ENCODE data around the gene UBALD2.

Gene UBALD2

GRCh38 chr17:76276461-76277299, 11.5 kb downstream of the UBALD2 start:
- H3K4me1 ChIP-seq (ENCODE audit: control insufficient read depth, low read depth, low read length), result peaks cover 3% of the 10 kb centered on the region

GRCh38 chr17:76277300-76278267, 12.4 kb downstream of the UBALD2 start:
- no peaks in the 10 kb centered on the region for H3K4me1 ChIP-seq (ENCODE audit: control insufficient read depth, low read depth, low read length)
- no peaks in the 10 kb centered on the region for H3K9me3 ChIP-seq (ENCODE audit: control insufficient read depth, low read depth, low read length)
- H3K27ac ChIP-seq (ENCODE audit: low read length), result no peak overlapping the region
- H3K36me3 ChIP-seq (ENCODE audit: control insufficient read depth, low read depth, low read length), result no peaks in the 10 kb centered on the region
- H3K4me3 ChIP-seq (ENCODE audit: low read length), result no peak overlapping the region
- H3K27me3 ChIP-seq (ENCODE audit: control insufficient read depth, insufficient read depth, low read length), result no peaks in the 10 kb centered on the region
- H3K9ac ChIP-seq (ENCODE audit: low read length), result no peak overlapping the region

More at GRCh38 chr17:76276461-76277299, 11.5 kb downstream of the UBALD2 start:
- no peak overlapping the region for H3K27ac ChIP-seq (ENCODE audit: low read length)
- no peaks in the 10 kb centered on the region for H3K9me3 ChIP-seq (ENCODE audit: control insufficient read depth, low read depth, low read length)
- no peaks in the 10 kb centered on the region for H3K27me3 ChIP-seq (ENCODE audit: control insufficient read depth, insufficient read depth, low read length)
- no peaks in the 10 kb centered on the region for H3K36me3 ChIP-seq (ENCODE audit: control insufficient read depth, low read depth, low read length)
- no peak overlapping the region for H3K9ac ChIP-seq (ENCODE audit: low read length)
- no peak overlapping the region for H3K4me3 ChIP-seq (ENCODE audit: low read length)

DNA sequence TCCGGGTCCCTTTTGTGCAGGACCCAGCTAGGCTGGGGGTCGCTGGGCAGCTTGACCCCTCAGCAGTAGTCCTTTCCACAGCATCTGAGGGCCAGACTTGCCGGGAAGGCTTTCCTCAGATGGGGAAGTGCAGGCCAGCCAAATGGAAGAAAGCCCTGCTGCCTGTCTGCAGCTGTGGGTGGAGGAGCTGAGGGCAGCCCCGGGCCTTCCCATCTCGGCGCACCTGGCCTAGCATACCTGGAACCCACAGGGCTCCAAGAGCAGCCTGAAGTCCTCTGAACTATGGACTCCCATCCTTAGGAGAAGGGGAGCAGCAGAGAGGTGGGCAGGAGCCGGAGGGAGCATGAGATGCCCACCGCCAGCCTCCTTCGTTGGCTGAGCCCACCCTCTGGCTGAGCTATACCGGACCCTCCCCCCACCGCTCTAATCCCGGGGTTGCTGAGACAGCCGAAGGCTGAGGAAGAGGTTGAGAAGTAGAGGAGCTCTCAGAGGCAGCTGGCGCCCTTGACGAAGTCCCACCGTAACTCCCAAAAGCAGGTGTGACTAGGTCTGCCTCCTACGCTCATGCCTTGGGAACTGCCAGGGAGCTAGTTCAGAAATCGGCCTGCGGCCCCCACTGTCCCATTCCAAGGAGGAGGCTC, 13.2 kb downstream of the UBALD2 start:
- Histone ChIP-seq H3K36me3 (ENCODE audit: control insufficient read depth, low read depth, low read length) (no peaks in the 10 kb centered on the region), H3K4me3 (ENCODE audit: low read length) (no peak overlapping the region), H3K9ac (ENCODE audit: low read length) (no peak overlapping the region), H3K27ac (ENCODE audit: low read length) (no peak overlapping the region), H3K9me3 (ENCODE audit: control insufficient read depth, low read depth, low read length) (no peaks in the 10 kb centered on the region), H3K27me3 (ENCODE audit: control insufficient read depth, insufficient read depth, low read length) (no peaks in the 10 kb centered on the region), H3K4me1 (ENCODE audit: control insufficient read depth, low read depth, low read length) (no peaks in the 10 kb centered on the region)

- H3K27me3 ChIP-seq (ENCODE audit: control insufficient read depth, insufficient read depth, low read length), result no peaks in the 10 kb centered on the region
- H3K36me3 ChIP-seq (ENCODE audit: control insufficient read depth, low read depth, low read length), result no peaks in the 10 kb centered on the region
- H3K9me3 ChIP-seq (ENCODE audit: control insufficient read depth, low read depth, low read length), result no peaks in the 10 kb centered on the region
- no peak overlapping the region for H3K4me3 ChIP-seq (ENCODE audit: low read length)
- no peak overlapping the region for H3K9ac ChIP-seq (ENCODE audit: low read length)
- no peak overlapping the region for H3K27ac ChIP-seq (ENCODE audit: low read length)
- no peaks in the 10 kb centered on the region for H3K4me1 ChIP-seq (ENCODE audit: control insufficient read depth, low read depth, low read length)
Measured at GRCh38 chr17:76278952-76279741, 14.0 kb downstream of the UBALD2 start.

DNA sequence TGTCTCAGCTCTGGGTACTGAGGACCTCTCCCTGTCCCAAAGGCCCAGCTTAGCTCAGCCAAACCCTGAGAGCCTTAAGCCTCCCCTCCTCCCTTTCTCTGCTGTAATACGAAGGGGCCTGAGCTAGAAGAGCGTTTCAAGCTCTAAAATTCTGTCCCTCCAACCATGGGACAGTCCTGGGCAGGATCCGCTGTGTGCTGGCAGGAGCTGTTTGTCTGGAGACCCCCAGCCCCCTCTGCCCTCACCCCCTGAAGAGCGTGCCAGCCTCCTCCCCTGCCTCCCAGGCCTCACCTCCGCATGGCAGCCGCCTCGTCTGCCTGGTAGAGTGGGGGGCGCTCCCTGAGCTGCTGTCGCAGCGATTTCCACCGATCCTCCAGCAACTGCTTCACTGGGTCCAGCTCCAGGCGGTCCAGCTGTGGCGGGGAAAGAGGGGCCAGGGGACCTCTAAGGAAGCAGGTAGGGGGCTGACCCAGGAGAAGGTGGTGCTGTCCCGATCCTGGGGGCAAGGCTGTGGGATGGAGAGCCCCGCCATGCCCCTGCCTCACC, 14.7 kb downstream of the UBALD2 start:
- Histone ChIP-seq H3K36me3 (ENCODE audit: control insufficient read depth, low read depth, low read length) (no peaks in the 10 kb centered on the region), H3K4me3 (ENCODE audit: low read length) (no peak overlapping the region), H3K27me3 (ENCODE audit: control insufficient read depth, insufficient read depth, low read length) (no peaks in the 10 kb centered on the region), H3K9ac (ENCODE audit: low read length) (no peak overlapping the region), H3K27ac (ENCODE audit: low read length) (no peak overlapping the region), H3K9me3 (ENCODE audit: control insufficient read depth, low read depth, low read length) (no peaks in the 10 kb centered on the region), H3K4me1 (ENCODE audit: control insufficient read depth, low read depth, low read length) (no peaks in the 10 kb centered on the region)

DNA sequence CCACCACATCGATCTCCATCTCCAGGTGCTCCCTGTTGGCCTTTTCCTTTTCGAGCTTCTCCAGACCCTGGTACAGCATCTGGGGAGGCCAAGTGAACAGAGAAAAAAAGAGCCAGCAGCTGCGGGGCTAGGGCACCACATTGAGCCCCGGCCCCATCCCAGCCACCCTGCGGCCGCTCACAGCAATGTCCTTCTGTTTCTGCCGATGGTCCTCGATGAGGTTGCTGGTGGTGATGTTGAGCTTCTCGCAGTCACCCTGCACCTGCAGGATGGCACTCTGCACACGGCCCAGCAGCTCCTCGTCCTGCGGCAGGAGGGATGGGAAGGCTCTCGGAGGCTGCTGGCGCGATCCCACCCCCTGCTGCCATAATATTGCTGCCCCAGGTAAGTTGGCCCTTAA, 15.5 kb downstream of the UBALD2 start:
- no peaks in the 10 kb centered on the region for H3K27me3 ChIP-seq (ENCODE audit: control insufficient read depth, insufficient read depth, low read length)
- H3K27ac ChIP-seq (ENCODE audit: low read length), result no peak overlapping the region
- no peaks in the 10 kb centered on the region for H3K36me3 ChIP-seq (ENCODE audit: control insufficient read depth, low read depth, low read length)

GRCh38 chr17:76281573-76282371, 16.6 kb downstream of the UBALD2 start:
- no peak overlapping the region for H3K27ac ChIP-seq (ENCODE audit: low read length)
- no peaks in the 10 kb centered on the region for H3K36me3 ChIP-seq (ENCODE audit: control insufficient read depth, low read depth, low read length)
- H3K4me1 ChIP-seq (ENCODE audit: control insufficient read depth, low read depth, low read length), result no peaks in the 10 kb centered on the region
- H3K9ac ChIP-seq (ENCODE audit: low read length), result no peak overlapping the region
- H3K4me3 ChIP-seq (ENCODE audit: low read length), result no peak overlapping the region
- no peaks in the 10 kb centered on the region for H3K9me3 ChIP-seq (ENCODE audit: control insufficient read depth, low read depth, low read length)
- H3K27me3 ChIP-seq (ENCODE audit: control insufficient read depth, insufficient read depth, low read length), result no peaks in the 10 kb centered on the region

More for the DNA sequence above, 15.5 kb downstream of the UBALD2 start:
- no peaks in the 10 kb centered on the region for H3K9me3 ChIP-seq (ENCODE audit: control insufficient read depth, low read depth, low read length)
- no peaks in the 10 kb centered on the region for H3K4me1 ChIP-seq (ENCODE audit: control insufficient read depth, low read depth, low read length)
- no peak overlapping the region for H3K4me3 ChIP-seq (ENCODE audit: low read length)
- no peak overlapping the region for H3K9ac ChIP-seq (ENCODE audit: low read length)

DNA sequence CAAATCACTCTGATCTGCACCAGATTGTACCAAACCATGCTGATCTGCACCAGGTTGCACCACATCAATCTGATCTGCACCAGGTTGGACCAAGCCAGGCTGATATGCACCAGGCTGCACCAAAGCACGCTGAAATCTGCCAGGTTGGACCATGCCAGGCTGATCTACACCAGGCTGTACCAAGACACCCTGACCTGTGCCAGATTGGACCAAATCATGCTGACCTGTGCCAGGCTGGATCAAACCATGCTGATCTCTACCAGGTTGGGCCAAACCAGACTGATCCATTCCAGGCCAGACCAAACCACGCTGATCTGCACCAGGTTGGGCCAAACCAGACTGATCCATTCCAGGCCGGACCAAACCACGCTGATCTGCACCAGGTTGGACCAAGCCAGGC, 27.4 kb downstream of the UBALD2 start:
- Histone ChIP-seq H3K9me3 (ENCODE audit: control insufficient read depth, low read depth, low read length) (no peaks in the 10 kb centered on the region), H3K9ac (ENCODE audit: low read length) (no peak overlapping the region), H3K4me3 (ENCODE audit: low read length) (no peak overlapping the region), H3K36me3 (ENCODE audit: control insufficient read depth, low read depth, low read length) (no peaks in the 10 kb centered on the region), H3K27me3 (ENCODE audit: control insufficient read depth, insufficient read depth, low read length) (no peaks in the 10 kb centered on the region), H3K27ac (ENCODE audit: low read length) (no peak overlapping the region), H3K4me1 (ENCODE audit: control insufficient read depth, low read depth, low read length) (no peaks in the 10 kb centered on the region)

GRCh38 chr17:76293106-76293505, 28.0 kb downstream of the UBALD2 start:
- Histone ChIP-seq H3K4me3 (ENCODE audit: low read length) (no peak overlapping the region), H3K9me3 (ENCODE audit: control insufficient read depth, low read depth, low read length) (no peaks in the 10 kb centered on the region), H3K4me1 (ENCODE audit: control insufficient read depth, low read depth, low read length) (no peaks in the 10 kb centered on the region), H3K27ac (ENCODE audit: low read length) (no peak overlapping the region), H3K27me3 (ENCODE audit: control insufficient read depth, insufficient read depth, low read length) (no peaks in the 10 kb centered on the region), H3K36me3 (ENCODE audit: control insufficient read depth, low read depth, low read length) (no peaks in the 10 kb centered on the region), H3K9ac (ENCODE audit: low read length) (no peak overlapping the region)

- H3K9me3 ChIP-seq (ENCODE audit: control insufficient read depth, low read depth, low read length), result no peaks in the 10 kb centered on the region
- no peaks in the 10 kb centered on the region for H3K36me3 ChIP-seq (ENCODE audit: control insufficient read depth, low read depth, low read length)
- no peaks in the 10 kb centered on the region for H3K4me1 ChIP-seq (ENCODE audit: control insufficient read depth, low read depth, low read length)
- no peak overlapping the region for H3K27ac ChIP-seq (ENCODE audit: low read length)
- no peak overlapping the region for H3K4me3 ChIP-seq (ENCODE audit: low read length)
- no peak overlapping the region for H3K9ac ChIP-seq (ENCODE audit: low read length)
- no peaks in the 10 kb centered on the region for H3K27me3 ChIP-seq (ENCODE audit: control insufficient read depth, insufficient read depth, low read length)
Measured at GRCh38 chr17:76296186-76296585, 31.0 kb downstream of the UBALD2 start.
